HG02870 (cell line): ENCODE measurements around the gene DNASE2B.

Source experiments
- ATAC-seq: cut with Tn5 transposase; IDR thresholded peaks from one replicate; pipeline ENCODE4 v1.9.1; 2021; ENCODE audit warnings: mild to moderate bottlenecking, moderate library complexity; ENCODE audit not compliant: unreplicated experiment

DNASE2B gene, protein sequence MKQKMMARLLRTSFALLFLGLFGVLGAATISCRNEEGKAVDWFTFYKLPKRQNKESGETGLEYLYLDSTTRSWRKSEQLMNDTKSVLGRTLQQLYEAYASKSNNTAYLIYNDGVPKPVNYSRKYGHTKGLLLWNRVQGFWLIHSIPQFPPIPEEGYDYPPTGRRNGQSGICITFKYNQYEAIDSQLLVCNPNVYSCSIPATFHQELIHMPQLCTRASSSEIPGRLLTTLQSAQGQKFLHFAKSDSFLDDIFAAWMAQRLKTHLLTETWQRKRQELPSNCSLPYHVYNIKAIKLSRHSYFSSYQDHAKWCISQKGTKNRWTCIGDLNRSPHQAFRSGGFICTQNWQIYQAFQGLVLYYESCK

GRCh38 chr1:84398175-84399155 lies at the start of gene DNASE2B:
Gene DNASE2B, plus strand, starts transcription at chr1:84398484. Its CDS starts 81 bp downstream, at chr1:84398565.
- no peak for ATAC-seq

- ATAC-seq, result no peak
Measured at GRCh38 chr1:84348759-84349158, 49.5 kb upstream of the DNASE2B start.

GRCh38 chr1:84350104-84350503 lies 48.2 kb upstream of the DNASE2B start:
- ATAC-seq, result no peak

- no peak for ATAC-seq
Measured at GRCh38 chr1:84350550-84350949, 47.7 kb upstream of the DNASE2B start.

GRCh38 chr1:84352298-84353106 lies 45.8 kb upstream of the DNASE2B start:
- ATAC-seq, result no peak

GRCh38 chr1:84353695-84354094 lies 44.6 kb upstream of the DNASE2B start:
- no peak for ATAC-seq

- ATAC-seq, result no peak
Measured at GRCh38 chr1:84355556-84355955, 42.7 kb upstream of the DNASE2B start.

DNA sequence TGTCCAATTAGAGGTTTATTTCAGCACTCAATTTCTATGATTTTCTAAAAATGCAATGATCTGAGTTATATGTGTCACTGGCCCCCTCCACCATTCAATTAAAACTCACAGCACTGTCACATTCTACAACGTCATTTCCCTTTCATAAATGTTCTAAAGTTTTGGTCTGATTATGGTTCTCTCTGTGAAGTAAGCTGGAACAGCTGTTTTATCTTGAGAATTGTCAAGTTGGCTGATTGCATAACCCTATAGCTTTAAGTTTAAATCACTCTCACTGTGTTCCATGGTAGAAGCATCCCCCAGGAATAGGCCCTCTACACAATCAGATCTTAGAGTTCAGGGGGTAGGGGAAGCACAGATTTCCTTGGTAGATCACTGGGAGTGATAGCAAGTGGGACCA lies 41.4 kb upstream of the DNASE2B start:
- no peak for ATAC-seq

GRCh38 chr1:84358695-84359094 lies 39.6 kb upstream of the DNASE2B start:
- ATAC-seq, result no peak

DNA sequence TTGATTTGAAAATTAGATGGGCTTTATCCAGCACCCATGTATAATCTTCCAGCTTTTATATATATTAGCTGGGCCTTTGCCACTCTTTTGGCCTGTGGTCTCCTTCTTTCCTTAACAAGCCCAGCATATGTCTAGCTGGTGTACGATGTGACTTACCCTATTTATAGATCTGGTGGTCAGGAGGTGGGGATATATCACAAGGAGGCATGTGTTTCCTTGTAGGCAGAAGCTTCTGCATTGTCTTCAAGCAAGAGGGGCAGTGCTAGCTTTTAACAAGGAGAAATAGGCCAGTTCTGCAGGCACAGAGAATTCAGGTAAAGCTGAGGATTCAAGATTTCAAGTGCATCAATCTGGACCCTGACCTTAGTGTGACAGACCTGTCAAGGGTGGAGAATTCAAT lies 38.0 kb upstream of the DNASE2B start:
- ATAC-seq, result no peak

DNA sequence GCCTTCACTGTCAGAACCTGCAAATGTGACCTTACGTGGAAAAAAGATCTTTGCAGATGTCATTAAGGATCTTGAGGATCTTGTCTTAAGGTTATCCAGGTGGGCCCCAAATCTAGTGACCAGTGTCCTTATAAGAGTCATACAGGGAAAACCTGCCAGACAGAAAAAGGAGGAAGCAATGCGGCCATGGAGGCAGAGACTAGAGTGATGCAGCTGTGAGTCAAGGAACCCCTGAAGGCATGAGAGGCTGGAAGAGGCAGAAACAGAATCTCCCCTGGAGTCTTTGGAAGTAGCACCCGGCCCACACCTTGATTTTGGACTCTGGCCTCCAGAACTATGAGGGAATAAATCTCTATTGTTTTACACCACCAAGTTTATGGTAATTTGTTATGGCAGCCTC lies 36.5 kb upstream of the DNASE2B start:
- ATAC-seq, result no peak

GRCh38 chr1:84363019-84363418 lies 35.3 kb upstream of the DNASE2B start:
- no peak for ATAC-seq

GRCh38 chr1:84363622-84364021 lies 34.7 kb upstream of the DNASE2B start:
- ATAC-seq, result no peak

GRCh38 chr1:84365225-84366221 lies 32.8 kb upstream of the DNASE2B start:
- ATAC-seq, result no peak

- no peak for ATAC-seq
Measured at GRCh38 chr1:84366786-84367185, 31.5 kb upstream of the DNASE2B start.

DNA sequence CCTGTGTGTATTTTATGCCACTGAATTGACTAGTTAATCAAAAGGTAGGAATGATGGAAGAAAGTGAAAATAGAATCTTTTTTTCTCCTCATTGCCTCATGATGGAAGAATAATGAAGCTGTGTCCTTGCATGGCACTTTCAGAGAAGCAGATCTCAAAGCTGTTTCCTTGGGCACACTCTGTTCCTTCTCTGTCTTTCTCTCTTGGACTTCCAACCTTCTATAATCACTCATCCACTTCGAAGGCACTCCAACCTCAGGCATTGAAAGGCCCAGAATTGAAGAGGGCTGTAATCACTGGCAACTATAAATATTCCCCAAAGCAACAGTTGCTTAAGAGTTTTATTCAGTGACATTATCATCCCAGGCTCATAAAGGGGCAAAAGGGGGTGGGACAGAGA lies 31.1 kb upstream of the DNASE2B start:
- no peak for ATAC-seq

- no peak for ATAC-seq
Measured at GRCh38 chr1:84368441-84368840, 29.8 kb upstream of the DNASE2B start.

DNA sequence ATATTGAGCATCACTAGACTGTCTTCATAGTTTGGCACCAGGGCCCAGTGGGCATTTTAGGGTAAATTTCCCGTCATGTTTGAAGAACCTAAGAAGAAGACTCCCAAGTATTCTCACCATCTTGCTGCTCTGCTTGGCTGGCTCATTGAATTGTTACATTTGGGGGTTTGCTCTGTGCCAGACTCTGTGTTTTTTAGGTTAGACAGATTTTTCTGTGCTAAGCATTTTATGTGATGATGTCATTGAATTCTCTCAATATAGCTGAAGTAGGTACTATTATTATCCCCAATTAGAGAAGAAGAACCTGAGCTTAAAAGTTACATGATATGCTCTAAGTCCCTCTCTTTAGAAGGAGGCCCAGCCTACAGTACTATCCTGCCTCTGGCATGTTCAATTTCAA lies 28.0 kb upstream of the DNASE2B start:
- ATAC-seq, result no peak

GRCh38 chr1:84370831-84371394 lies 27.4 kb upstream of the DNASE2B start:
- ATAC-seq, result no peak
